G401.6 (cell line): ENCODE measurements around the gene RHBDD3.

Source experiments
- FAIRE-seq: peaks from 2 replicates; lab custom pipeline; 2012; peaks lifted over from hg19 to GRCh38; lab: Jason Lieb, UNC

RHBDD3 gene

GRCh38 chr22:29306175-29306834, 38.5 kb upstream of the RHBDD3 start, which contains the start of gene GAS2L1:
TSS of gene GAS2L1 (plus strand) at chr22:29306650. CDS start at chr22:29308106, 1,456 bp downstream.
- FAIRE-seq = no peak

- no peak for FAIRE-seq
Measured at GRCh38 chr22:29305836-29306174, 38.0 kb upstream of the RHBDD3 start.

GRCh38 chr22:29302681-29303465, 35.1 kb upstream of the RHBDD3 start:
- FAIRE-seq = no peak

- no peak for FAIRE-seq
Measured at GRCh38 chr22:29302402-29302680, 34.6 kb upstream of the RHBDD3 start.

GRCh38 chr22:29301716-29302401, 34.1 kb upstream of the RHBDD3 start:
- no peak for FAIRE-seq

- FAIRE-seq = peak; percentile 83
Measured at GRCh38 chr22:29300807-29301601, 33.2 kb upstream of the RHBDD3 start.

- no peak for FAIRE-seq
Measured at GRCh38 chr22:29300467-29300806, 32.7 kb upstream of the RHBDD3 start.

GRCh38 chr22:29299136-29299900, 31.5 kb upstream of the RHBDD3 start:
- FAIRE-seq = no peak

GRCh38 chr22:29298641-29299040, 30.9 kb upstream of the RHBDD3 start:
- no peak for FAIRE-seq

- no peak for FAIRE-seq
Measured at GRCh38 chr22:29292379-29292778, 24.6 kb upstream of the RHBDD3 start.

- no peak for FAIRE-seq
Measured at GRCh38 chr22:29291215-29291614, 23.4 kb upstream of the RHBDD3 start.

GRCh38 chr22:29290061-29290460, 22.3 kb upstream of the RHBDD3 start:
- no peak for FAIRE-seq

GRCh38 chr22:29288837-29289236, 21.1 kb upstream of the RHBDD3 start:
- FAIRE-seq = no peak

- no peak for FAIRE-seq
Measured at GRCh38 chr22:29284196-29284595, 16.4 kb upstream of the RHBDD3 start.

- no peak for FAIRE-seq
Measured at GRCh38 chr22:29277927-29278326, 10.1 kb upstream of the RHBDD3 start.

GRCh38 chr22:29275819-29276565, 8.2 kb upstream of the RHBDD3 start:
- FAIRE-seq = peak; percentile 23

- FAIRE-seq = no peak
Measured at GRCh38 chr22:29275167-29275566, 7.4 kb upstream of the RHBDD3 start.

- FAIRE-seq = no peak
Measured at GRCh38 chr22:29272624-29273023, 4.8 kb upstream of the RHBDD3 start.

GRCh38 chr22:29270475-29271271, 2.9 kb upstream of the RHBDD3 start:
- FAIRE-seq = no peak

- no peak for FAIRE-seq
Measured at GRCh38 chr22:29269731-29270474, 2.1 kb upstream of the RHBDD3 start.
